DMS153 (cell line): ENCODE results near the gene CASQ1.

Experiments
- DNase-seq: peaks from one replicate; lab custom pipeline; 2025; lab: John Stamatoyannopoulos, UW

Gene CASQ1

GRCh38 chr1:160226623-160227022 lies 36.2 kb downstream of the CASQ1 start:
- no peak for DNase-seq

- no peak for DNase-seq
These were observed 36.7 kb downstream of the CASQ1 start for GRCh38 chr1:160227034-160227433.

DNA sequence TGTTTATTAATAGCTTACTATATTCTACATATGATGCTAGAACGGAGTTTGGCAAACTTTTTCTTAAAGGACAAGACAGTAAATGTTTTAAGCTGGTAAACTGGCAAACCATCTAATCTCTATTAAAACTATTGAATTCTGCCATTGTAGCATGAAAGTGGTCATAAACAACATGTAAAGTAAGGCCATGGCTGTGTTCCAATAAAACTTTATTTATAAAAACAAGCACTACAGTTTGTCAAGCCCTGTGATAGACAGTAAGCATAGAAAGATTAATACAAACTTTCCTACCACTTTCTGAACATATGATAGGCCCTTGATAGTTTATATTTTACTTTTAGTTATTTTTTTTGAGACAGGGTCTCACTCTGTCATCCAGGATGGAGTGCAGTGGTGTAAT lies 37.2 kb downstream of the CASQ1 start:
- no peak for DNase-seq

DNA sequence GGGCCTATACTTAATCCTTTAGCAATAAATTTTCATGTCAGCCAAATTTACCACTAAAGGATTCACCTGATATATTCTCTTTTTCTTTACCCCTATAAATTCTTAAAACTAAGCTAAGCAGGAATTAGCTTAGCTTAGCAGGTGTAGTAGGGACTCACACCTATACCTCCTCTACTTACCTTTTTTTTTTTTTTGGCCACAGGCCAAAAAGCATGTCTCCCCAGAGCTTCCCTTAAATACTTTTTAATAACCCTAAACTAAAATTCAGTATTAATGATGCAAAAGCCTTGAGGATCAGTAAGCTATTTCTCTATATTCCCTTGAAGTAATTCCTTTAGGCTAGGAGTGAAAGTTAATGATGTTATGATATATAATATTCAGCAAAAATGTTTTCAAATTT lies 38.1 kb downstream of the CASQ1 start:
- DNase-seq: no peak

DNA sequence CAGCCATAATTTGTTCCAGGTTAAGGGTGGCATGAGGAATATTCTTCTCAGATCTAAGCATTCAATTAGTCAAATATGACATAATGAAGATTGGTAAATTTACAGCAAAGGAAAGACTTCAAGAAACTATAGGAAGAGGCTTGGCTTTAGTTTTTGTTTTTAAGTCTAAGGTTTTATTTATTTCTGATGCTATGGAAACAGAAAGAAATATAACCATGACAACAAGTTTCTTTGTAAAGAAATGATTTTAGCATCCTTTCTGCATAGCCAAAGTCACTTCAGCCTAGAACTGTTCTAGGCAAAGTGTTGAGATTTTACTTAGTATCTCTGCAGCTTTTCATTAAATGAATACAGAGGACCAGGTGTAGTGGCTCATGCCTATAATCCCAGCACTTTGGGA lies 42.5 kb downstream of the CASQ1 start:
- no peak for DNase-seq

DNA sequence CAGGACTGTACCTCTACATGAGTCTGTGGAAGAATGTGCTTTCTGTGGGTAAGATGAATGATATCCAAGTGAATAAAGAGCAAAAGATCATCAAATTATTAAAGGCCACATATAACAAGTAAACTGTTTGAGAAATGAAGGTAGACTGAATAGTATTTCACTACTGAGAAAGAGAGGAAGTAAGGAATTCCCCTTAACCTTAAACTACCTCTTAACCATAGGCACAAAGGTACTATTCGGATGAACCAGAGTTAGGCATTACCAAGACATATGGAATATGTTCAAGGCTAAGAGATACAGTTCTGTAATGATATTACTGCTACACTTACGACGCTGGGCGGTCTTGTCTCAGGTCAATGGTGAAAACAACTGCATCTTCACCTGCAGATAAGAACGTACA lies 46.4 kb downstream of the CASQ1 start:
- no peak for DNase-seq

DNA sequence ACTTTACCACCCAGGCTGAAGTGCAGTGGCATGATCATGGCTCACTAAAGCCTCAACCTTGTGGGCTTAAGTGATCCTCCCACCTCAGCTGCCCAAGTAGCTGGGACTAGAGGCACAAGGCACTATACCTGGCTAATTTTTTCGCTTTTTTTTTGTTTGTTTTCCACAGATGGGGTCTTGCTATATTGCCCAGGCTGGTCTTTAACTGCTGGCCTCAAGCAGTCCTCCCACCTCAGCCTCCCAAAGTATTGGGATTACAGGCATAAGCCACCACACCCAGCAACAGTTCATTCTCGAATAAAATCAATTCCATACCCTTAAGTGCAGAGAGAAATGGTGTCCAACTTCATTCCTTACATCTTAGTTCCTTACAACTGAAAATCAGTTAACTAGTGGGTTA lies 47.2 kb downstream of the CASQ1 start:
- DNase-seq: no peak

DNA sequence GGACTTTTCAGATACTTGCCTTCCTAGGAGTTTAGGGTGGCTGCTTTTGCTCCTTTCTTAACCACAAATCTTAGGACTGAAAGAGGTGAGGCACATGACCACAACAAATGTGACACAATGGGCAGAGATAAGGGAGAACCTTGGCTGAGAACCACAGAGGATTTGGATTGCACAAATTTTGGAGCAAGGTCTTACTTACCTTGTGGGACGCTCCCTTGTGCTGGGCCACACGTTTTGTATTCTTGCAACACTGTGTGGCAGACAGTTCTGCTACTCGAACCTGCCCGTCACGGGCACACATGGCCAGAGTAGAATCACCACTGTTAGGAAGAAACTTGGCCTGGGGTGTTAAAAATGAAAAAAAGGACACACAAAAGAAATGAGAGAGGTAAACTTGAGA lies 48.0 kb downstream of the CASQ1 start:
- DNase-seq: no peak

DNA sequence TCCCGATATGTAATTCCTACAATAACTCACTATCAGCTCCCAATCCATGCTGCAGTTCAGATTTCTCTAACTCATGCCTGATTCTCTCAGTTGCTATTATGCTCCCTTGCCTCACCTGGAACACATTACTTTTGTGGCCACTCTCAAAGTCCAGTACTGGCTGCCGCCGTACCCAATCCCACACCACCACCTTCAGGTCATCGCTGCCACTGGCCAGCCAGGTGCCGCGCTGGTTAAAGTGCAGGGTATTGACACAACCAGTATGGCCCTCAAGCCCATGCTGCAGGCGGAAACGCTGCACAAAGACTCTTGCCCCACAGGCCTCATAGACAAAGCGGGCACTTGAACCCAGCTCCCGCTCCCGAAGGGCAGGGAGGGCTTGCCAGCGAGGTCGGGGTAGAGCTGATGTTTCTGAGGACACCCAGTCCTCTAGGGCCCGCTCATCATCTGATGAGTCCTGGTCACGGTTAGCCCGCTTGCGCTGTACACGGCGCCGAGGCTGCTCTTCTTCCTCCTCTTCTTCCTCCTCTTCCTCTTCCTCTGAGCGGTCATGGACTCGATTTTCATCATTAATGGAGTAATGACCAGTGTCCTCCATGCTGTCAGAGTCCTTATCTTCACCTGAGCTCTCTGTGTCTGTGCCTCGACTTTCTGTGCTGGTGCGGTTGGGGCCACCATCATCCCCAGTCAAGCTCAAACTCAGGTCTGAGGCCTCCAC lies 49.4 kb downstream of the CASQ1 start:
- no peak for DNase-seq

DNA sequence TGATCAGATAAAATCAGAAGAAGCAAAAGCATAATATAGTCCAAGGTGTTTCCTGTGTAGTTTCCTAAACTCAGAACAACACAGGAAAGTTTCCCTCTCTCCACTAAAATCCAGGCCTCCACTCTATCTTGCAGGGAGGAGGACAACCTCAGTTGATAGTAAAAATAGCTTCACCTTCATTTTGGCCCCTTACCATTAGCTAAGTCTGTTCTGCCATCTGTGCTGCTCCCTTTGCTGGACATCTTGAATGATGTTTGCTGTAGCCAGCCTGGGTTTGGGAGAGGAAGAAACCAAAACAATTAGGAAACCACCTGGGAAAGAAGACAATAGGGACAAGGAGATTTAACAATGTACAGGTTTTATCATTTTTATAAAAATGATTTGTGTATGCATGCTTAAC lies 53.4 kb downstream of the CASQ1 start:
- DNase-seq: no peak

DNA sequence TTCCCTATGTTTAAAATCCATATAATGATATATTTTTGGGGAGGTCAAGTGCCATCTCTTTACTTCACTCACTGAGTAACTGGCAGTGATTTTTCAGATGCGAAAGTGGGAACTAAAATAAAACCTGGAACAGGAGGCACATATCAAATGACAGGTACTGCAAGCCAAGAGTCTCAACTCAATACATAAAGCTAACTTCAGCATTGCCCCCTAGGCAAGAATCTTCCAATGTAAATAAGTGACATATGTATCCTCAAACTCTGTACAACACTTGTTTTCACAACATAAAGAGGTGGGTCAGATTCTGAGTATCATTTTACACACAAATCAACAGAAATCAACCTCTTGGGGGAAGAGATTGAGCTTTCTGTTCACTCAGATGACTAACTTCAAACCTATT lies 53.8 kb downstream of the CASQ1 start:
- no peak for DNase-seq

- DNase-seq: no peak
These were observed 55.1 kb downstream of the CASQ1 start for GRCh38 chr1:160245434-160245833.

- no peak for DNase-seq
These were observed 56.7 kb downstream of the CASQ1 start for GRCh38 chr1:160247053-160247452.

DNA sequence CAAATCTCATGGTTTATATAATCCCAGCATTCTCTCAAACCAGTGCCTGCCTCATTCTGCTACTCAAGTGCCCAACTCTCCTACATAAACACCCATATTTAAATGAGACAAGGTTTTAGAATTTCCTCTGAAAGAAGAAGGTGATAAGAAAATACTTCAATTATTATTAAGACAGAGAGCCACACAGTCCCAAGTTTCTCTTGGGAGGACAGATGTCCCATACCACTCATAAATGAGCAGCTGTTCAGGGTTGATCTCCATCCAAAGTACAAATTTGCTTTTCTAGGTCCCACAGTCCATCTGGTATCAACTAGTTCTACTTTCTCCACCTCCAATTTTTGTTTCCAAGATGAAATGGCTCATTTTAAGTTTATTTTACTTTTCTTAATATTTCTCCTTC lies 60.6 kb downstream of the CASQ1 start:
- no peak for DNase-seq
